CD4-positive, alpha-beta T cell treated with Interleukin-15 for 1 hour (primary cell): ENCODE results near the gene OR6V1.

ENCODE experiments used
- DNase-seq: peaks from one replicate; pipeline ENCODE4 v3.0.0-alpha.2; 2020

The OR6V1 gene, protein sequence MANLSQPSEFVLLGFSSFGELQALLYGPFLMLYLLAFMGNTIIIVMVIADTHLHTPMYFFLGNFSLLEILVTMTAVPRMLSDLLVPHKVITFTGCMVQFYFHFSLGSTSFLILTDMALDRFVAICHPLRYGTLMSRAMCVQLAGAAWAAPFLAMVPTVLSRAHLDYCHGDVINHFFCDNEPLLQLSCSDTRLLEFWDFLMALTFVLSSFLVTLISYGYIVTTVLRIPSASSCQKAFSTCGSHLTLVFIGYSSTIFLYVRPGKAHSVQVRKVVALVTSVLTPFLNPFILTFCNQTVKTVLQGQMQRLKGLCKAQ

DNA sequence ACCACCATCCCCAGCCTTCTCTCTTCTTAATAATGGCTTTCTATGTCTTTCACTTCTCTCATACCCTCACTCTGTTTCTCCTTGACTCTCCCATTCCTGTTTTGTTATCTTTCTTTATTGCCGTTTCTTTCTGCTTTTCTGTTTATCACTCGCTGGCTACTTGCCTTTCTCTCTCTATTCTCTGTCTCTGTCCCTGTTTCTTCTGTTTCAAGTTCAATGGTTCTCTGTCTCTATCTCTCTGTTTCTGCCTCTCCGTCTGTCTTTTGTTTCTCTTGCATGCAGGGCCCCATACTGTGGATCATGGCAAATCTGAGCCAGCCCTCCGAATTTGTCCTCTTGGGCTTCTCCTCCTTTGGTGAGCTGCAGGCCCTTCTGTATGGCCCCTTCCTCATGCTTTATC is at the start of gene OR6V1:
TSS of gene OR6V1 (plus strand) at position 301 of the 400 bp plus-strand sequence. CDS start at position 301, 0 bp downstream.
- no peak for DNase-seq

DNA sequence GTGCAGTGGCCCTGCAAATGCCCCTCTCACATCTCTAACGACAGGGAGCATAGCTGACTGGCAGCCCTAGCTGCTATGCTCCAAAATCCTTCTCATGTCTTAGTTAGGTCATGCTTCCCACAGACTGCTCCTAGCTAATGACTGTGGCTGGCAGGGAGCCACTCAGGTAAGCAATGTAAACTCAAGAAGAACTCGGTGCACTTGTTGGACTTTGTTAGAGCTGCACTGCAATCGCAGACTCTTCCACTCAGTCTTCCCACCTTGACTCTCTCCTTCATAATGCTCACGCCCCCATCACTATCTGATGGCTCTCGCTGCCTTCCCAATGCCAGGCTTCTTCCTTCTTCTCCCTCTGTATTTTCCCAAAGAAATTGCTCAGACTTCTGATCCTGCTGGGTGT is 49.2 kb upstream of the OR6V1 start:
- DNase-seq: no peak

DNA sequence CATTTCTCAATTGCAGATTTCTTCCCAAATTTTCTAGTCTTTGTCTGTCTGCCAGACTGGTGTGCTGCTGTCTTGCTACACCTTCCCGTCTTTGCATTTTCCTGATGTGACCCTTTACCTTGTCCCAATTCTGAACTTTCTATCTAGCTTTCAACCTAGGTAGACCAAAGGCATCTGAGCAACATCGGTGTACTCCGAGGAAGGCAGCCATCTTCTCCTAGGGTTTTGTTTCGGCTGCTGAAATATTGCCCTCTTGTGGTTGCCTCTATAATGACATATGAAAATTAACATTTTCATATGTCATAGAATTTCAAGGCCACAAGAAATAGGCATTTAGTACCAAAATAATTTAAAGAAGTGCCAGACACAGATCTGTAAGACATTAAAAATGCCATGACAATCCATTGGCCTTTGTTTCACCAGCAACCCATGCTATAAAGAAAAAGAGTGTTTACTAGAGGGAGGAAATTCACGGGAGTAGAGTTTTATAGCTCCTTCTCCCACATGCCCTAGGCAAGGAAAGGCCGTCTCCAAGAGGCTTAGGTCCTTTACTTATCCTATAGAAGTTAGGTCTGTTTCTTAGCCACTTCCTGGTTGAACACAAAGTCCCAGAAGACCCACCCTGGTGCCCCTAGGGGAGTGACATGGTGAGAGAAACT is 48.6 kb upstream of the OR6V1 start:
- DNase-seq: peak; percentile 30

DNA sequence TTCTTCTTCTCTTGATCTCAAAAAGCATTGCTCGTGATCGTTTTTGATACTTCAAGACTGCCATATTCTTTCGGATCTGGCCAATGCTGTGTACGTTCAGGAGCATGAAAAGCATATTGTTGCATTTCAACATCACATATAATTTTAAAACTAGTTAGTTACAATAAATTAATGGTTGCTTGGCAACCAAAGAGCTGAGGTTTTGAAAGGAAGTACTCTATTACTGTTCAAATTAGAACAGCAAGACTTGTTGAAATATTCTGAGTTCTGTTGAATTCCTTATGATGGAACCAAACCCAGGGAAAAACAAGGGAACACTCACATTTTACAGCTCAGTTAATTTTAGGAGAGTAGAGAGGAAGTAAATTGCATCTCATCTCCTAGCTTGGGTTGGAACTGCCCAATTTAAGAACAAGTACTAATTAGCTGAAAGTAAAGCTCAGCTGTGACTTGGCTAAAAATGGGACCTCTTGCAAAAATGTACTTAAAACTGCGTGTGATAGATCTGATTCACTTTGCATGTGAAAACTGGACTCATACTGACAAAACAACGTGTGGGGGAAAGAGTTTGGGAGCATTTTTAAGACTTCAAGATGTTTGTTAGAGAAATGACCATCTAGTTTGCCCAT is 46.4 kb upstream of the OR6V1 start:
- DNase-seq: no peak

DNA sequence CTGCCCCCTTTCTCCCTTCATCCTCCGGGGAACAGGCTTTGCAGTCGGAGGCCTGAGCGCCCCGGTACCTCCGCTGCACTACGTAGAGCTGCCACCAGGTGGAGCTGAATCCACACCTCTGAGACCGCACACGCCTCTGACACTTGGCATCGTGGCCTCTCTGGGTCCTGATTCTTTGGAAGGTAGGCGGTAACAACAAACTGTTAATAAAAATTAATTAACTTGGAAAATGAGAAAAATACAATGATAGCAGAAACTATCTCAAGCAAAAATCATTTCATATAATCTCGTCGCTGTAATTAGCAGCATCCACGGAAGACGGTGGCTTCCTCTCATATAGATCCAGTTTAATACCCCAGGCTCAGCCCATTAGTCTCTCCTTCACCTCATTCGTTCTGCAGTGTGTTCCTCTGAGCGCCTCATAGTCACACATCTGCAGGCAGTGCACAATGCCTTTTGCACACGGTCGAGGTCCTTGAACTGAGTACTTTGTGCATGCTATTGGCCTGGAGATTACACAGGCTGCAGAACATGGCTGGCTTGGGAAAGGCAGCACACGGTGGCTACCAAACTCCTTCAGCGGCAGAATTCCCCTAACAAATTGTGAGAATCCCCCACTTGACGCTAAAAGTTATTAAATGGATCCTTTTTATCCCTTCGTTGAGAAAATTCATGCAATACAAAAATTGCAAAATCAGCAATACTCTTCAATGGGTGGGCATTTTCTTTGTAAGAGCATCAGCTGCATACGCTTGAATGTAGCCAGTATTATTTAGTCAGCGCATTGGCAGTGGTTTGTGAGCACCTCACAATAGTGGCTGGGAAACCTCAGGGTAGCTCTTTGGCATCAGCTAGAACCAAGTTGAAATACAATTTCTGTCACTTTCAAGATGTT is 43.9 kb upstream of the OR6V1 start:
- DNase-seq: peak; percentile 77

DNA sequence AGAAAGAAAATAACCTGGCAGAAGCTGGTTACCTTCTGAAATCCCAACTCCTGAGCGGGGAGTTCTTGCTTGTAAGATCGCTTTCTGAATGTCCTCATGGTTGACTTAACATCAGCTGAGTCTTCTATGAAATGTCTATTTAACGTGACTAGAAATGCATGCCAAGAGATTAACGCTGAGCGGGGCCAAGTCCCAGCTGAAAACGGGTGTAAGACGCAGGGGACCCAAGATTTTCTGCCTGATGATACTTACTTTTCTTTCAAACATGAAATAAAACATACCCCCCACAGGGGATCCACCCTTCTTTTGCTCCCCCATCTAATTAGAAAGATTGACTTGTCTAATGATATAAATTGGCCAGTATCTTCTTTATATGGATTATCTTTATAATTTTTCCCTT is 40.1 kb upstream of the OR6V1 start:
- no peak for DNase-seq

DNA sequence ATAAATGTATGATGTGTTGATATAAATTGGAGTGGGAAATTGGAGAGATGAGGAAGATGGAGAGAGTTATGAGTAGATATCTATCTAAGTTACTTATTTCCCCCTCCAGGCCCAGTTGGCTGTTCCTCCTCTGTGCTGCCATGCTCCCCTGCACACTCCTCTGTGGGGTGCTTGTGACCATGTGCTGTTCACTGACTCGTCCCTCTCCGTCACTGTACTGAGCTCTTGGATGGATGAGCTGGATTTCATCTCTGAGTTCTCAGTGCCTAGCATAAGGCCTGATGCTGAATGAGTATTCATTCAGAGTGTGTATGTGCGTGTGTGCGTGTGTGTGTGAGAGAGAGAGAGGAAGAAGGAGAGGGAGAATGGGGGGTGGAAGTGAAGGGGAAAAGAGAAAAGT is 39.7 kb upstream of the OR6V1 start:
- no peak for DNase-seq

DNA sequence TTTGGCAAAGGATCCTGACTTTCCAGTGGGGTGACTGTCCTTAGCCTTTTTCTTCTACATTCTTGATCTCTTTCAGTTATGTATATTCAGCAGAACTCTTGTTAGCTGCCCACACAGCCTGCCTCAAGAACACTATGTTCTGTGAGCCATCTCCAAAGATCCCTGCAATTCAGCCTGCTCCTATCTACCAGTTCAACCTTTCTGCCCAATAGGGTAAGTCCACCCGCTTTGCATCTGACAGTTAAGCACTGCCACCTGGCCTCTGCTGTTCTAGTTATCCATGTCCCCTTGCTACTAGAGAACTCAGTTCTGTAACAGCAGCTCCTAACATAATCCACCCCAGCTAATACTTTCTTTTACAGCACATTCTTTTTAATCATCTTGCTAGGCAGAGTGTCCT is 38.7 kb upstream of the OR6V1 start:
- no peak for DNase-seq

DNA sequence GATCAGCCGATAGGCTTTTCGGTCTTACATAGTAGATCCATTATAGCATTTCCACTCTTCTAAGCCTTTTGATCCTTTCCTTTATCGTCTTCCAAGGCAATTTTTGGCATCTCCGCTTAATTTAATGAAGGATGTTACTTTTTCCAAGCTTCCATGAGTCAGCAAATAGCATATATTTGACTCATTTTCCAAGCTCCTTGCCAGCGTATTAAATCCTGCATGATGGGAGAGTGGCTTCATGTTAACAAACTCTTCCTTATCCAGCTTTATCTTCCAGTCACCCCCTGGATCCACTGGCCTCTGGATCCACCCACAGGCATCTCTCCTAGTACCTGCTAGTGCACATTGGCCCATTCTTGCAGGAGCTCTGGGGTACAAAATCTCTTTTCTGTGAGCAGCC is 38.2 kb upstream of the OR6V1 start:
- DNase-seq: no peak

DNA sequence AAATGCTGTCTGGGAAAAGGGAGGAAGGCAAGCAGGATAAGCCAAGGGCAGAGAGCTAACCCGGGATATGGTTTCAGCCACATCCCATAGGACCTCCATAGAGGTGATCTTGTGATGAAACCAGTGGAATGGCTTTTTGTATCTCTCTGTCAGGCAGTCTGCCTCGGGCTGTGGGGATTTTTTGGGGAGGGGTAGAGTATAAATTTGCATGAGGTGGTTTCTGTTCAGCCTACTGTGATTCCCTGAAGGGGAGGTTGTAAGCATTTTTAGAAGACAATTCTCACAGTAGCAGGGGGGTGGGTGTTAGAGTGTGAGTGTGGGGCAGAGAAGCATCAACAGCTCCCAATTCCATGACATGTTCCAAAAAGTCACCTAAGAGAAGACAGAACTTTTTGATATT is 37.1 kb upstream of the OR6V1 start:
- DNase-seq: peak; percentile 23

DNA sequence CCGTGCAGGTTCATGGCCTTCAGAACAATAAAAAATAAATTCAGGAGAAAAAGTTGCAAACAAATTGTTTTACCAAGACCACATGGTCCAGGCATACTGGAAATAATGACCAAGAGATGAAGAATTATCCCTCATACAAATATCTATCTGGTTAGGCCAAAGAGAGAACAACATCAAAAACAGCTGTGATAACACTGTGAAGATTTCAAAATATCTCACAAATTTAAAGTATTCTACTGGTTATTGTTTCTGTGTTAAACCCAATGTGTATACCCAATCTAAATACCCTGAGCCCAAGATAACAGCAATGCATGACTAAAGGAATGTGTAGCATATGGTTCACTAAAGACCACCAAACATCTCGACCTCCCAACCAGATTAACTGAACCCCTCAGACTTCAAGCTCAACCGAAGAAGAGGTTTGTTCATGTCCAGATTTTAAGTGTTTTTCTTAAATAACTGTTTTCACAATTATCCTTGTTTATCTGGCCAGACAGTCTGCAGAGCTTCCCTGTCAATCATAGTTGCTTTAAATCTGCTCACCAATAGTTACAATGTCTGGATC is 36.1 kb upstream of the OR6V1 start:
- DNase-seq: no peak

DNA sequence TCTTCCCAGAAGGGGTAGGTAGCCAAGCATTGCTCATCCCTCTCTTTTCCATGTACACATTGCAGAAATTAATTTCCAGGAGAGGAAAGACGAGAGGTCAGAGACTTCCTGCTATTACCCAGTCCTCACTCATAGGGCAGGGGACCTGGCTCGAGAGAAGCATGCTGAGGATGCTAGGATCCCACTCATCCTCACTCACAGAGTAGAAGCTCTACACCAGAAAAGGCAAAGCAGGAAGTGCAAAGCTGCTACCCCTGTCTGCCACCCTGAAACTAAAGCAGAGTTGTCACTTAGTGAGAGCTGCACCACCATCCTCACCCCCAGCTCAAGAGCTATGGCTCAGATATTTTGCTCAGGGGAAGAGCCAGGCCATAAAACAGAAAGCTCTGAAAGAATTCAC is 35.1 kb upstream of the OR6V1 start:
- DNase-seq: no peak

DNA sequence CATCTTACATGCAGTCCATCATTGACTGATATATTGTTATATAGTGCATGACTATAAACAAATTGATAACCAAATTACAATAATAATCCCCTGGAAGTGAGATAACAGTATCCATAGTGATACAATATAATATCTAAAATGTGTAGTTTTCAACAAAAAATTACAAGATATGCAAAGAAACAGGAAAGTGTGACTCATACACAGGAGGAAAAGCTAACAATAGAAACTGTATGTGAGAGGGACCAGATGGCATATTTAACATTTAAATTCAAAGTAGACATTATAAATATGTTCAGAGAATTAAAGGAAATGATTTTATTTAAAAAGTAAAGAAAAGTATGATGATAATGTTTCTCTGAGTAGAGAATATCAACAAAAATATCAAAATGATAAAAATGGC is 33.2 kb upstream of the OR6V1 start:
- no peak for DNase-seq

DNA sequence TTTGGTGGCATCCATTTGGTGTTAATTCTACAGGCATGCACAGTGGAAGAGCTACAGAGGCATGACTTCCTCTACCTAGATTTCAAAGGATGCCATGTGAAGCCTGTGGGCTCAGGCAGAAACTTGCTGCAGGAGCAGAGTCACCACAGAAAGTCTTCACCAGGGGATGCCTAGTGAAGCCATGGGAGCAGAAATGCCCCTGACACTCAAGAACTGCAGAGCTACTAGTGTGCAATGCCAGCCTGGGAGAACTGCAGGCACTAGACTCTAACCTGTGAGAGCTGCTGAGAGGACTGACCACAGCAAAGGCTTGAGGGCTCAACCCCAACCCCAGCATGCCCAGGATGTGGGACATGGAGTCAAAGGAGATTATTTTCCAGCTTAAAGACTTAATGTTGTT is 29.1 kb upstream of the OR6V1 start:
- DNase-seq: no peak

DNA sequence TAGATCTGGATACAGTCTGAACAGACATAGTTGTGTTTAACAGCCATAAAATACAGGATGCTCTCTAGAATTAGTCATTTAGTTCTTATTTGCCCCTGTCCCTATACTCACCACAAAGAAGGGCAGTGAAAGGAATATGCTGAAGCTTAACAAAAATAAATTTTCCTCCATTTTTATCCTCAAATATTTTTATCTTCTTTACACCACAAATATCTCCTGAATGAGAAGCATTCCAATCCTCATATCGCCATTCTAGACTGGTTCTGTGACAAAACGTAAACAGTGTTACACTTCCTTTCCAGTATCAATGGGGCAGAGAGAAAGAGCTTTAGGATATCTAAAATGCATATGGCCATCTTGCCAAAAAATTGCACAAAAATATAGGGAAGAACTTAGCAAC is 26.8 kb upstream of the OR6V1 start:
- DNase-seq: no peak

DNA sequence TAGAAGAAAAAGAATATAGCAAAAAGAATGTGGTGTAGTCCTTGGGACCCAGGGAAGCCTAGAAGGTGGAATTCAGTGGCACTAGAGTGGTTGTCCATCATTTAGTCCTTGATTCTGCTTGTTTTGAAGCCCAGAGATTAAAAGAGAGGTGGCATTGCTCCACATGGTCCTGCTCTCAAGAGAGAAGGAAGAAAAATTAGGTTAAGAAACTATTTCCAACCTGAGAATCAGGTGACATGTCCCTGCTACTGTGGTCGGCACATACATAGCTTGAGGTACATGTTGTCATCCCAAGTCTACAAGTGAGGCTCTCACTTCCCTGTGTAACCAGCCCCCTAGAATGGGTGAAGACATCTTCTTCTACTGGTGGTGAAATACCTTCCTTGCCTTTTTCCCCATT is 25.1 kb upstream of the OR6V1 start, which contains the start of gene OR9A2:
TSS of gene OR9A2 (minus strand) at position 101 of the 400 bp plus-strand sequence. CDS start at position 101, 0 bp downstream.
- no peak for DNase-seq

DNA sequence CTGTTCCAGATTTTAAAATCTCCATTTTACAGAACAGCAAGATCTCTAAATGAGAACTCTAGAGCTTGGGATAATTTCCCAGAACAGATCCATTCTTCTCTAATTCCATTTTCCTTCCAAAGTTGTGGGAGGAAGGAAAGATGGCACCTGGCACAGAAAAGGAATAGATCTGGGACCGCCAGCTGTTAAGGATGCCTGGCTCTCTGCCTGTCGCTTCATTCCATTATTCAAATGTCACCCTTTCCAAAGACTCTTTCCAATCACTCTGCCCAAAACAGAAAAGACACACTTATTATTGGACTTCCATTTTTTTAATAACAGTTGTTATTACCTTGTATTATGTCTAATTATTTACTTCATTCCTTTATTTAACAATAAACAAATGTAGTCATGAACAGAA is 24.5 kb upstream of the OR6V1 start:
- DNase-seq: no peak

DNA sequence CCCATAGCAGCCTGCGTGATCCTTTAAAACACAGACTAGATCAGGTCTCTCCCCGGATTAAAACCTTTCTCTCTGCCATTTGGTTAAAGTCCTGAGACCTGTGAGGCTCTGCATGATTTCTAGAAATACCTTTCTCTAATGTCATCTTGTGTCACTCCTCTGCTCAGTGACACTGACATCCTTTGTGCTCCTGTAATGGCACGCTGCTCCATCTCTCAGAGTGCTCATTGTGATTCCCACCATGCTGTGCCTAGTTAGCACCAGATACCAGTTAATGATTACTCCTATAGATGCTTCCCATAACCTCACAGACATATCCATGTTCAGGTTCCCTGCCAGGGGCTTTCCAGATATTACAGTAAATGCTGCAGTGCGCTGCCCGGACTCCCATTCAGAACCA is 13.5 kb upstream of the OR6V1 start:
- no peak for DNase-seq

DNA sequence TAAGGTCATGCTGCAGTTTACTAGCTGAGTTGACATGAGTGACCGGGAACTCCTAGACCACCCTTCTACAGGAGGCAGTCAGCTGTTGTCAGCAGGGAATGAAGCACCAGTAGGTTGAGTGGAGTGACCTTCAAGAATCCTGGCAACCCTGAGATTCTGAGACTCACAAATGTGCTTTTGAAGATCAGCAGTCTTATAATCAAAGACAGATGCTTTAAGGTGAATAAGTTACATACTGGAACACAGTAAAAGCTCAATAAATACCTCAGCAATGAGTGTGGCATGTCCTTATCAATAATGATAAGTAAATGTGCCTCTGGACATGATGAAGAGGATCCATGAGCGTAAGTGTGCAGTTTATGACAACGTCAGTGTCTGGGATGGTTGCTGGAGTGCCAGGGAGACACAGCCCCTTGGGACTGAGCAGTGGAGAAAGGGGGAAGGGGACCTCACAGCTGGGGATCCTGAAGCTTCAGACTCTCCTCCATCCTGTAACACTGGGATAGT is 11.9 kb upstream of the OR6V1 start:
- DNase-seq: no peak

DNA sequence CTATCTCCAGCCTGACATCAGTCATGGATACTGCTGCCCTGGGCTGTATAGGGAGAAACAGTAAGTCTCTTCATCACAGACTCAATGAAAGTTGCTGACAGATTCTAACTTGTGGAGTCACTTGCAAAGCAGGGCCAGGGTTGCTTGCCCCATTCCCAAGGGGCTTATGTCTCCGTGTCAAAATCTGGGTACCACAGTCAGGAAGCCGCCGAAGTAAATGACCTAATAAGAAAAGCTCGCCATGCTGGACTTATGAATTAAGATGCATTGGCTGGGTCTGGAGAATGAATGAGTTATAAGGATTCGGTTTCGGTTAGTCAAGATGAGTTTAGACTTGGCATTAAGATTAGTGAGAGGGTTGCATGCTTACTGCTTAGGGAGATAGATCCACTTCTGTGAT is 10.8 kb upstream of the OR6V1 start:
- no peak for DNase-seq

DNA sequence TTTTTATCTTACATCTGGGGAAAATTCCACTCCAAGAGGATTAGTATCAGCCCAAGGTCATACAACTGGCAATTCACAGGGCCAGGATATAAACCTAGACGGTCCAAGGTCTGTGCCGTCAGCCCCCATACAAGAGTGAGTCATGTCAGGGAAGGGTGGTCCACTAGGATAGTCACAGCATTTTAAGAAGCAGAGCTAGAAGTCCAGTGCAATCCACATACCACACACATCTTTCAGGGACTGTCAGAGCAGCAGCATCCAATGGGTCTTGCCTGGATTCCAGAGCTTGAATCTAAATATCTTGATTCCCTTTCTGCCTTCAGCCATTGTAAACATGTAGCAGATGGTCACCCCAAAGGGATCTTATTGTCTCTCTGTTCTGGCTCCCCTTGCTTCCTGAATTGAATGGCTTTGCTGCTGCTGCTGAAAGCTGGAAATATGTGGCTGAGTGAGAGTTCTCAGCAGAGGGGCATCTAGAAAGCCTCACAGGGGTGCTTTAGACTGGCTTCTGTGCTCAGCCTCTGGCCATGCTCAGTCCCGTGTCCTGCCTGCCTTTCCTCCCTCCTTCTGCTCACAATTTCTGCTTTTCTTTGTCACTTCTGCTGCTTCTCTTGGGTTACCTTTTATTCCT is 9.9 kb upstream of the OR6V1 start:
- DNase-seq: no peak

DNA sequence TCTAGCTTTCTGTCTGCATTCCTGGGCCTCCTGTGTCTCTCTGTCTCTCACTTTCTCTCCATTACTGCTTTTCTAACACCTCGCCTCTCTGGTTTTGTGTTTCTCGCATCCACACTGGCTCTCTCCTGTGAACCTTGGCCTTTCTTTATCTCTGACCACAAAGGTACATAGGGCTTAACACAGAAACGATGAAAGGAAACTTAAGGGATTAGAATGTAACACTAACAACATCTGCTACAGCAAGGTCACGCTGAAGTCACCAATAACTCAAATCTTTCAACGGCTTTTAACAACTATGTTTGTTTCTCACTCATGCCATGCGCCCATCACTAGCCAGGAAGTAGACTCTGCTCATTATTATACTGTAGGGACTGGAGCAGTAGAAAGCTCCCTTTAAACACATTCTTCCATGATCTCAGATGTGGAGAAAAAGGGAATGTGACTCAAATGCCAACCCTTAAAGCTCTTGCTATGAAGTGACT is 9.3 kb upstream of the OR6V1 start:
- no peak for DNase-seq
